Epithelial cell of prostate (primary cell): ENCODE data around the gene COX6B2.

ENCODE experiments used
- DNase-seq: peaks from one replicate; pipeline ENCODE4 v3.0.0-alpha.2; 2011; ENCODE audit warnings: low read depth, low spot score
- H3K27ac ChIP-seq: fragments of 450-650 bp; 2 replicates; pipeline ENCODE4 v1.5.1; 2017; ENCODE audit warnings: mild to moderate bottlenecking

The COX6B2 gene

DNA sequence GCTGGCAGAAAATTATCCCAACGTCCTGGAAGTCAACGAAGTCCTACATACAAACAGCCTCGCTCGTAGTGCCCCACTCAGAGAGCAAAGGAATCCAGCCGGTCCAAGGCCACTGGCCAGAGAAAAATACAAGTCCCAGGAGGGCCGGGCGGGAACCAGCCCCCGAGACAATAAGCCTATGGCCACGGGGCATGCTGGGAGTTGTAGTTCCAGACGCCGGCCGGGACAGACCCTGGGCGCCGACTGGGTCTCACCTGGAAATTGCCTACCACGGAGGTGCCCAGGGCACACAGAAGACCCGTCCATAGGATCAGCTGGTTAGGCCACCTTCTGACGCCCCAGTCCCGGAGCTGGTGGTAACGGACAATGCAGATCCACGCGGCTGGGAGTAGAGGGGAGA is 34.7 kb downstream of the COX6B2 start:
- H3K27ac ChIP-seq: no peak overlapping the region
- no peak for DNase-seq

DNA sequence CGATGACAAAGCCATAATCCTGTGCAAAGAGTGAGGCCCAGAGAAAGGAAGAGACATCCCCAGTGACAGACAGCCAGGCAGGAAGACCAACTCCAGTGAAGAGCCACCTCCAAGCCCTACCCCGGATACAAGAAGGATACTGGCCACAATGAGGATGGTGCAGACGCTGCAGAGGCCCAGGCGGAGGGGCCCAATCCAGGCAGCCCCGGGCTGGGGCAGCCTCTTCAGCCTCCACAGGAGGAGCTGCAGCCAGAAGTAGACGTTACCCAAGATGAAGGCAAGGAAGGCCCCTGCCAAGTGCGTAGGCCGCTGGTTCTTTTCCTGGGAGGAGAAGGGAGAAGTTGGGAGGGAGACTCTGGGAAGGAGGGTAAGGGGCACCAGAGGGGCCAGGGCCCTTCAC is 37.9 kb downstream of the COX6B2 start:
- no peak for DNase-seq
- no peak overlapping the region for H3K27ac ChIP-seq

DNA sequence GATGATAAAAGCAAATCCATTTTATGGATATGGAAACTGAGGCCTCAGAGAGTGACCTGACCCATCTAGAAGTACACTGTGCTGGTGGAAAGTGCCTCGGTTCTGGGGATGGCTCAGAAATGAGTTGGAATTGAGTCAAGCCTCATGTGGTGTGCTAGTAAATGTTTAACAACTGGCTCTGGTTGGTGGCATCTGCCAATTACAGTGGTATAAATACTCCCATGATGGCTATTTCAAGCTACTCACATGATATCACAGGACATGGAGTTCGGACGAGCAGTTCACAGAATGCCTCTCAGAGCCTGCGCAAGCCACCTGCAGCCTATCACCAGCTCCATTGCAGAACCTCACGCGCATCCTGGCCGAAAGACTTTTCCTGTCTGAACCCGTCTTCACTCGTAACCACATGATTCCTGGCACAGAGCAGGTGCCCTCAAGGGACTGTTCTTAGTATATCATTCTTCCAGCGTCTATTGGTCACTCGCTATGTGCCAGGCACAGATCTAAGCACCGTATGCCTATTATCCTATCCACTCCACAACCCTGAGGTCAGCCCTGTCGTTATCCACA is 38.5 kb downstream of the COX6B2 start:
- DNase-seq: no peak
- no peak overlapping the region for H3K27ac ChIP-seq

DNA sequence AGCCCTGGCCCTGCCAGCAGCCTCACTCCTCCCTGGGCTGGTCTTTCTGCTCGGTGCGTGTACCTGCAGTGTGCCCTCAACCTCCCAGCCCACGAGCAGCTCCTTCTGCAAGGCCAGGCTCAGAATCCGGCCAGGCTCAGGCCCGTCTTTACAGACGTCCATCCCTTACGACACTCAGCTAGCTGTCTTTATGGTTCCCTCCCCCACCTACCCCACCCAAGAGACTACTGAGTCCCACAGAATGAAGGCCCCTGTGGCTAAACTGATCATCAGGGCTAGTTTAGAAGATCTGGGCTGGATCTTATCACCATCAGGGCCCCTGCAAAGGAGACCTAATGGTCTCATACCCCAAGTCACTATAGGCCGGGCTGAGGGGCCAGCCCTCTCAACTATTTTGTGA is 40.1 kb downstream of the COX6B2 start:
- no peak for DNase-seq
- no peak overlapping the region for H3K27ac ChIP-seq

DNA sequence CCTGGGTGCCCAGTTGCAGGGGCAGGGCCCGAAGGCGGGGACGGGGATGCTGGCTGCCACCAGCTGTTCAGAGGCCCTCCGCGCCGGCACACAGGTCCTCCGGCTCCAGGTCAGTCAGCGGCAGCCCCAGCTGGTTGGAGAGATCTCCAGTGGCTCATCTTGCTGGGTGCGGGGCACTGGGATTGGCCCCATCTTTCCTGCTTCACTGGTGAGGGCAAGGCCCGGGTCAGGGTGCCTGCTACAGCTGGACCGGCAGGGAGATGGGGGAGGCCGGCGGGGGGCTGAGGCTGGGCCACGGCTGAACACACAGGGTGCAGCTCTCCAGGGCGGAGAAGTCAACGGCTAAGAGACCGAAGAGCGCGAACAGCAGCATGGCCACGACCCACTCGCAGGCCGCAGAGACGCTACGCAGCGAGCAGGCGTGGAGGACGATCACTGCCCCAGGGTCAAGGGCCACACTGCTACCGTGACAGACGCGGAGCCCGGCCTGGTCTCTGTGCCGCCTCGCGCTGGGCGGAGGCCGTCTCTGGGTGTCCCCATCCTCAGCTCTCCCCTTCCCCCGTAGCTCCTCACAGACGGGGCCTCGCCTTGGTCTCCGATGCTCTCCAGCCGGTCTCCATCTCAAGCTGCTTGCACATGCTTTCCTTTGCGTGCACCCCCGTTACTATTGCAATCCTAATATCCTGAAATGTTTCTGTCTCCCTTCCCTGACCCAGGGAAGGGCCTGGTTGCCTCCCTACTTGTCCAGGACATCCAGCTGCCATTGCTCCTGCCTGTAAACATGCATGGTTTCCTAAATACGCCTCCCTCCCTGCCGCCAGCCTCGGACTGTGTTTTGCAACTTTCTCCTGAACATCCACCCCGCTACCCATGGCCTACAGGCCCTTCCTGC is 41.7 kb downstream of the COX6B2 start:
- DNase-seq: no peak
- no peak overlapping the region for H3K27ac ChIP-seq

DNA sequence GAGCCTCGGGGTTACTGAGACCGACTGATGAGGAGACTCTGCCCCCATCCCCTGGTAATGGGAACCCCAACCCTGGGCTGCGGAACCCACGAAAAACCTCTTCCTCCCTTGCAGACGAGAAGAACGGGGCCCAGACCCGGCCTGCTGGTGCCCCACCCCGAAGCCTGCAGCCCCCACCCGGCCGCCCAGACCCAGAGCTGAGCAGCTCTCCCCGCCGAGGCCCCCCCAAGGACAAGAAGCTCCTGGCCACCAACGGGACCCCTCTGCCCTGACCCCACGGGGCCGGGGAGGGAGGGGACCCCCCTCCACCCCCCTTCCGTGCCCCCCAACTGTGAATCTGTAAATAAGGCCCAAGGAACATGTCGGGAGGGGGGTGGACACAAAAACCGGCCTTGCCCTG is 42.7 kb downstream of the COX6B2 start:
- no peak for DNase-seq

DNA sequence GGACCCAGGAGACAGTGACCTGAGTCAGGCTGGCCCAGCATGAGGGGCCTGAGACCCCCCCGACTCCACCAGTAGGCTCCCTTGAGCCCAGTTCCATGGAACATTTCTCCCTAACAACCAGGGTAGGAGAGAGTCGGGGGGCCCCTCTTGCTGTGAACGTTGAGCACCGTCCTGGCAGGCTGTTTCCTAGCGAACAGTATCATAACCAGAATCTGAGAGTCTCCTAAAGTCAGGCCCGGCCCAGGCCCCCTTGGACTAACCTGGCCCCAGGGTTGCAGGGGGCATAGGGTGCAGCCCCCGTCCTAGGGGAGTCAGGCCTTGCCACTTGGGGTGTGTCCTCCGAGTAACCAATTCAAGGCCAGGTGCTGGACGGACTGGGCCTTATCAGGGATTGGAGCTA is 43.1 kb downstream of the COX6B2 start:
- DNase-seq: no peak
- H3K27ac ChIP-seq: no peak overlapping the region

More for the DNA sequence above, 42.7 kb downstream of the COX6B2 start:
- H3K27ac ChIP-seq: no peak overlapping the region

DNA sequence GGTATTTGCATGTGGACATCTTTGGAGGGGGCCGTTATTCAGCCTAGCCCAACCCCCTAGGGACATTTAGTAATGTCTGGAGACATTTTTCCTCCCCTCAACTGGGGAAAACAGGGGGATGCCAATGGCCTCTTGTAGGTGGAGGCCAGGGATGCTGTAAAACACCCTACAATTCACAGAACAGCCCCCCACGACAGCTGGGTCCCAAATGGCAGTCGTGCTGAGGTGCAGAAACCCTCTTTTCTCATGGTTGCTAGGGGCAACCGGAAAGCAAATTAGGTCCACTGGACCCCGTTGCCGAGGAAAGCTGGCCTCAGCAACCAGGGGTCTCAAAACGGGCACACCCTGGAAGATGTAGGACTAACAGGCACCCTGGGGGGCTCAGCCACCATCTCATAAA is 44.0 kb downstream of the COX6B2 start:
- no peak overlapping the region for H3K27ac ChIP-seq
- DNase-seq: no peak

DNA sequence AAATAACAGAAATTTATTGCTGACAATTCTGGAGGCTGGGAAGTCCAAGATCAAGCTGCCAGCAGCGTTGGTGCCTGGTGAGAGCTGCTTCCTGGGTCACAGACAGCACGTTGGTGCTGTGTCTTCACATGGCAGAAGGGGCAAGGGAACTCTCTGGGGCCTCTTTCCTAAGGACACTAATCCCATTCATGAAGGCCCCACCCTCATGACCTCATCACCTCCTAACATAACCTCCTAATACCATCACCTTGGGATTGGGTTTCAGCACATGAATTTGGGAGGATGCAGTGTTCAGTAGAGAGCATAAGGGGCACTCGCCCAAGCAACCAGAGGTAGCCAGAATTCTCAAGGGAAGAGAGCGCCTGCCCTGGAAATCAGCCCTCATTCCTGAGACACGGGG is 45.1 kb downstream of the COX6B2 start:
- no peak overlapping the region for H3K27ac ChIP-seq
- no peak for DNase-seq

DNA sequence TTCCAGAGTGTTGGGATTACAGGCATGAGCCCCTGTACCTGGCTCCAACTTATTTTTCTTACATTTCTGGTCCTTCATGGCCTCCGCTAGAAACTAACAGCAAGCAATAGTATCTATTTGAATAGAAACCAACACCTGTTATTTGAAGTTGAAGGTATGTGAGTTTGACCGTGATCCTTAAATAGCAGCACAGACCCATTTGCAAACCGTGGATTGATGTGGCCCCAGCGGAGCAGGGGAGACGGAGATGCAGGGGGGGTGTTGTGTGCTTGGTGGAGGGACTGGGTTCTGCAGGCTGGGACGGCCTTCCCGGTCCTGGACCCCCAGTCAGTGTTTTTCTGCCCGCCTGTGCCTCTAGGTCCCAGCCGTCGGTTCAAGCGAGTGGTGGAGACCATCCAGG is 46.2 kb downstream of the COX6B2 start:
- DNase-seq: no peak
- no peak overlapping the region for H3K27ac ChIP-seq

DNA sequence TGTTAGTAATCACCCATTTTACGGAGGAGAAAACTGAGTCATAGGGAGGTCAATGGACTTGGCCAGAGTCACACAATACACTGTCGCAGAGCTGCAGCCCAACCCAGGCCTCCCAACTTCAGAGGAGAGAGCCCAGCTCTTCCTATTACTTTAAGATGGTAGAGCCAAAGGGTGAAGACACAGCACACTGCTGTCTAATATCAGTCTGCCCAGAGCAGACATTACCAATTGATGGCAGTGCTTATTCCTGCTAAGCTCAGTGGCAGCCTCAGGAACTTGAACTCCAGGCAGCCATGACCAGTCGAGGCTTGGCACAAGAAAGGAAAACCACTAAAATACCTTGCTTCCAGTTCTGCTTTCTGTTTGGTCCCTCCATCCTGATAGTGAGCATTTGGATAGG is 47.8 kb downstream of the COX6B2 start:
- H3K27ac ChIP-seq: no peak overlapping the region
- DNase-seq: no peak

DNA sequence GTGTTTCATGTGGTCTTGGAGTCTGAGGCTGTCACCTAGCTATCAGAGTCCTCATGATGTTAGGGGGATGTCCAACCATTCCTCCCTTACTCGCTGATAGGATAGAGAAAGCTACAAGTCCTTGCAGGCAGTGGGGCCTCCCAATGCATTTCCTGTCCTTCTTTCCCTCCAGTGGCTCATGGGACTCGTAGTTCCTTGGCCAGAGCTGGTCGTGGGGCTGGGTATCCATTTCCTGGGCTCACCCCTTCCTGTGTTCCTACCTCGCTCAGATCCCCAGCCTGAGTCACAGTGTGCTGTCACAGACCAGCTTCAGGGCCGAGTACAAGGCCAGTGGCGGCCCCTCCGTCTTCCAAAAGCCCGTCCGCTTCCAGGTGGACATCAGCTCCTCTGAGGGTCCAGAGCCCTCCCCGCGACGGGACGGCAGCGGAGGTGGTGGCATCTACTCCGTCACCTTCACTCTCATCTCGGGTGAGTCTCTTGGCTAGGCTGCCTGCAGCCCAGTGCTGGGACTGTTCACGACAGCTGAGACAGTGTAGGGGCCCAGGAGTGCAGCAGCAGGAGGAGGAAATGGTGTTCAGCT is 48.4 kb downstream of the COX6B2 start:
- DNase-seq: no peak
- no peak overlapping the region for H3K27ac ChIP-seq

DNA sequence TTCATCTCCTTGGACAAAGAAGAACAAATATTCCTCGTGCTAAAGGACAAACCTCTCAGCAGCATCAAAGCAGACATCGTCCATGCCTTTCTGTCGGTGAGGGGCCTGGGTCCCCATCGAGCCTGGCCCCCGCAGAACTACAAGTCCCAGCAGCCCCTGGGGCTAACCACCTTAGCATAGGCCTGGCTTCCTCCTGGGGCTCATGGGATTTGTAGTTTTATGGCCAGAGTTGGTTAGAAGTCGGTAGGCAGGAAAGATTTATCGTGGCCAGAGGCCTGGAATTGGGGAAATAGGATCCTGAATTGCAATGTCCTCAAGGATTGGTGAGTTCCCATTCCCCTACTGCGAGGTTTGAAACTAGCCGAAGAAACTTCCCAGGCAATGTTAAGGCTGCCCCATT is 49.0 kb downstream of the COX6B2 start:
- H3K27ac ChIP-seq: no peak overlapping the region
- no peak for DNase-seq

DNA sequence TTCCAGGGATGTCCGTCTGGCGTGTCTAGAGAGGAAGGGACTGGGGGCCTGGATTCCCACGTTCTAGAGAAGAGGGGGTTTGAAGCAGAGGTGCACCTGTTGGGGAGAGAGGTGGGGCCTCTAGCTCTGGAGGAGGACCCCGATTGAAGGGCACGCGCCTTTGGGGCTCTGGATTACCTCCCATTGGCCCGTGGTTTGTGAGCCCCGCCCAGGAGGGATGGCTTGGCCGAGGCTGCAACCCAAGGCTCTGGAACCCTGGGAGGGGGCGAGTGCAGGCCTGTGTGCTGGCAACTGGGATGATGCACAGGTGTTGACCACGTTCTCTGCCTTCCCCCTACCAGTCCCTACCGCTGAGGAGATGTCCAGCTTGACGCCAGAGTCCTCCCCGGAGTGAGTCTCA is 49.5 kb downstream of the COX6B2 start:
- no peak overlapping the region for H3K27ac ChIP-seq
- no peak for DNase-seq

DNA sequence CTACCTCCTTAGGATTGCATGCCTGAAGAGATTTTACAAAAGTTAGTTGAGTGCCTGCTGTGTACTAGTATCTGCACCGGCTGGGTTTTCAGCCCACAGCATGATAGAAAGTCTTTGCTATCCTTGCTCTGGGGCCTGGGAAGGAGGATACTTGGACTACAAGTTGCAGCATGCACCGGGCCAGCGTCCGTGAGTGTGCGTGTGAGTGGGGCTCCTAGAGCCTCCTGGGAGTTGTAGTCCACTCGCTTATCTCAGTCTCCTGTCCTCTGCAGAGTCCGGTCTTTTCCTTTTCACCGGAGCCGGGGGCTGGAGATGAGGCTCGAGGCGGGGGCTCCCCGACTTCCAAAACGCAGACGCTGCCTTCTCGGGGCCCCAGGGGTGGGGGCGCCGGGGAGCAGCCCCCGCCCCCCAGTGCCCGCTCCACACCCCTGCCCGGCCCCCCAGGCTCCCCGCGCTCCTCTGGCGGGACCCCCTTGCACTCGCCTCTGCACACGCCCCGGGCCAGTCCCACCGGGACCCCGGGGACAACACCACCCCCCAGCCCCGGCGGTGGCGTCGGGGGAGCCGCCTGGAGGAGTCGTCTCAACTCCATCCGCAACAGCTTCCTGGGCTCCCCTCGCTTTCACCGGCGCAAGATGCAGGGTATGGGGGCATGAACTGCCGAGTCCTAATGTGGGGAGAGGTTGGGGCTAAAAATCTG is 50.1 kb downstream of the COX6B2 start:
- no peak overlapping the region for H3K27ac ChIP-seq
- DNase-seq: no peak

DNA sequence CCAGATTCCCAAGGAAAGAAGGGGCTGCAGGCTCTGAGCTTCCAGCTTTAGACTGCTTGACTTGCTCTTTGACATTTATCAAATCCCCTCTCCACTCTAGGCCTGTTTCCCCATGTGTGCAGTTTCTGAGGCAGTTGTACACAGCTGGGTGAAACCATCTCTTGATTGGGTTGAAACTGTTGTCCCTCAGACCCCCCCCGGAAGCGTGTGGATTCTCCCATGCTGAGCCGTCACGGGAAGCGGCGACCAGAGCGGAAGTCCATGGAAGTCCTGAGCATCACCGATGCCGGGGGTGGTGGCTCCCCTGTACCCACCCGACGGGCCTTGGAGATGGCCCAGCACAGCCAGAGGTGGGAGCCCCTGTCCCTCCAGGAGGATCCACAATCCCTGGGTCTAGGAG is 51.0 kb downstream of the COX6B2 start:
- H3K27ac ChIP-seq: no peak overlapping the region
- no peak for DNase-seq

DNA sequence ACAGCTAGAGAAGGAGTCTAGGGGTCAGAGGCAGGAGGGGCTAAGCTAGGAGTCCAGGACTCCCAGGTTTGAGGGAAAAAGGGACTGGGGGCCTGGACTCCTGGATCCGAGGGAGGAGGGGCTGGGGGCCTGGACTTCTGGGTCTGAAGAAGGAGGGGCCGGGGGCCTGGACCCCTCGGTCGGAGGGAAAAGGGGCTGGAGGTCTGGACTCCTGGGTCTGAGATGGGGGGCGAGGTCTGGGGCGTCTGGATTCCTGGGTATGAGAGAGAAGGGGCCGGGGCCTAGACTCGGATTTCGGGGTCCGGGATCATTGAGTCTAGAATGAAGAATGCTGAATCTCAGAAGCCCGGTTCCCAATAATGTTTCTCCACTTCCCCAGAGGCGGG is 52.2 kb downstream of the COX6B2 start:
- H3K27ac ChIP-seq: no peak overlapping the region
- no peak for DNase-seq

DNA sequence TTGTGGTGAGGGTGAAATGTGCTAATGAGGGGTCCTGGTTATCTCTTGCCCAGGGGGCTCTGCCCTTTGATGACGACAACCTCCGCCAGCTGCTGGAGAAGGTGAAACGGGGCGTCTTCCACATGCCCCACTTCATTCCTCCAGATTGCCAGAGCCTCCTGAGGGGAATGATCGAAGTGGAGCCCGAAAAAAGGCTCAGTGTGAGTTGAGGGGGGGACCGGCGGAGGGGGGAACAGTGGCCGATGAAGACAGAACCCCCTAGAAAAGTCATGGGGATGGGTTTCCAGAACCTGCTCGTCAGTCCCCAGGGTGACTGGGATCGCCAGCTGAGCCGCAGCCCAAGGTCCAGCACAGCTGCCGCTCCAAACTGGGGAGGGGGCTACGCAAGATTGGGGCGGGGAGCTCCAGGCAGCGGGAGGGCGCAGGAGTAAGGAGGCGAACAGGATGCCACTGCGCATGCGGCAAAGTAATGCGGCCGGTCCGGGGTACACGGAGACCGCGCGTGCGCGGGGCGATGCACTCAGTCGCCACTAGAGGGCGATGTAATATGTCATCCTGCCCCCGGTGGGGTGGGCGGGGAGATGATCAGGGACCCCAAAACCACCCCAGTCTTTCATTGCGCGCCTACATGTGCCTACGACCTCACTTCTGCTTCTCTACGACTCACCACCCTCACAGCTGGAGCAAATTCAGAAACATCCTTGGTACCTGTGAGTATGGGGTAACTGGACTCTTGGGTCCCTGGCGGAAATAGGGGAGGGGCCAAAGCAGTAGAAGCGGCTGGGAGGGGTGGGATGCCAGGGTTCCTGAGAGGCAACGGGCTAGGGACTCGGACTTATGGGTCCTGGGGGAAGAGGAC is 52.8 kb downstream of the COX6B2 start:
- H3K27ac ChIP-seq: no peak overlapping the region
- DNase-seq: no peak

DNA sequence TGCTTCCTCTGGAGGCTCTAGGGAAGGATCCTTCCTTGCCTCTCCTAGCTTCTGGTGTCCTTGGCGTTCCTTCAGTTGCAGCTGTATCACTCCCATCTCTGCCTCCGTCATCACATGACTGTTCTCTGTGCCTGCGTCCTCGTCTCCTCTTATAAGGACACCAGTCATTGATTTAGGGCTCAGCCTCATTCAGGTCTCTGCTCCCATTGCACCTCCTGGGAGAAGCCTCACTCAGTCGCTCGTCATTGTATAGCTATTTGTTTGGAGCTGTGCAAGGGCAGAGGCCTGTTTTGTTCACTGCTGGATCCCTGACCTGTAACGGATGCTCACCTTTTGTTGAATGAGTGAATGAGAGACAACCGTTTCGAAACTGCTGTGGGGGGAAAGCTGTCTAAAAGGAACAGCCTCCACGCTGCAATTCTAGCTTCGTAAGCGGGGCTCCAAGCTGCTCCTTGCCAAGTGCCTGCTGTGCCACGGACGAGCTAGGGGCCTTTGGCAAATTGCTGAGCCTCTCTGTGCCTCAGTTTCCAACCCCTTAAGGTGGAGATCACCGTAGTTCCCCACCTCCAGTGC is 53.5 kb downstream of the COX6B2 start:
- no peak for DNase-seq
- H3K27ac ChIP-seq: no peak overlapping the region

DNA sequence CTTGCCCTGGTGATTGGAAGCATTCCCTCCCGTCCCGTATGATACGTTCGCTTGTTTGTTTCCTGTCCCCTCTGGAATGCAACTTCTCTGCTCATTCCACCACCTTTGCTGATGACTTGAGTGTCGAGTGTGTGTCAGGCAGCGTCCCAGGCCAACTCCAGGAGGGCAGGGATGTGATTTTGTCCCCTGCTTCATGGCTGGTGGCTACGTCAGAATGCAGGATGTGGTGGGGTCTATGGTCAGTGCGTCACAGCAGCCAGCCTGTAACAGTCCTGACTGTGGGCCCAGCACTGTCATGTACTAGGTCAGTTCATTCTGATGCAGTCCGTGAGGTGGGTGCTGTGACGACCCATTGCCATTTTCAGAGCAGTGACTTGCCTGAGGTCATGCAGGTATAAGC is 54.5 kb downstream of the COX6B2 start:
- no peak overlapping the region for H3K27ac ChIP-seq
- DNase-seq: no peak
